DMS 273 (cell line): ENCODE data around the gene TTC13.

Experiments used
- DNase-seq: peaks from one replicate; lab custom pipeline; 2025; ENCODE audit not compliant: unreplicated experiment; lab: John Stamatoyannopoulos, UW

TTC13 gene

GRCh38 chr1:230857822-230858221 lies 120.8 kb downstream of the TTC13 start:
- no peak for DNase-seq

GRCh38 chr1:230857077-230857476 lies 121.6 kb downstream of the TTC13 start:
- DNase-seq = no peak
